Ascending aorta (tissue), 2 donors: ENCODE measurements around the gene PLEK. TPM values are rescaled to one million over a fixed set of nuclear protein-coding genes. Genes with fewer than 3 reads are reported as not detected.

Source experiments
- DNase-seq, 2 donors: peaks; one replicate each; pipeline ENCODE4 v3.0.0-alpha.2; 2019; ENCODE audit warnings: low spot score in 2 of 2
- H3K27ac ChIP-seq, 2 donors: fragments of 200-600 bp; sonication (generic); one replicate each; pipeline ENCODE4 v1.5.1; 2016 to 2017; ENCODE audit warnings: mild to moderate bottlenecking in 1 of 2
- H3K27me3 ChIP-seq: fragments of 200-600 bp; sonication (generic); one replicate; pipeline ENCODE4 v1.5.1; 2017
- H3K36me3 ChIP-seq, 2 donors: fragments of 200-600 bp; sonication (generic); one replicate each; pipeline ENCODE4 v1.5.1; 2016
- H3K4me1 ChIP-seq, 2 donors: fragments of 200-600 bp; sonication (generic); one replicate each; pipeline ENCODE4 v1.5.1; 2016 to 2017; ENCODE audit warnings: mild to moderate bottlenecking in 1 of 2
- H3K4me3 ChIP-seq, 2 donors: fragments of 200-600 bp; sonication (generic); one replicate each; pipeline ENCODE4 v1.5.1; 2016 to 2017; ENCODE audit warnings: mild to moderate bottlenecking in 1 of 2
- H3K9me3 ChIP-seq, 2 donors: fragments of 200-600 bp; sonication (generic); one replicate each; pipeline ENCODE4 v1.5.1; 2016
- CTCF ChIP-seq, 3 experiments: fragments of 200-600 bp in 2 of 3; fragments of 450-650 bp in 1 of 3; sonication (generic) in 2 of 3; IDR thresholded peaks; one replicate each; pipeline ENCODE4 v1.5.1; 2016 to 2019; ENCODE audit warnings: antibody characterized with exemption in 3 of 3, mild to moderate bottlenecking in 1 of 3, moderate library complexity in 1 of 3
- intact Hi-C: fragments of 100-400 bp; cut with DNase I; formaldehyde crosslinking; loops from one replicate; pipeline ENCODE4 v1.15.1; 2023
- total RNA-seq: library from RNA; depleted of rRNA; stranded (reverse); fragments of >200 nt; gene quantifications from one replicate; pipeline ENCODE4 v1.1.0, GENCODE V29; 2016

The PLEK gene
- total RNA-seq, 1 donor from 2014 or later, result 1.5 TPM

GRCh38 chr2:68414452-68414851, 49.4 kb downstream of the PLEK start:
- intact Hi-C loops, result no loop called here
- Histone ChIP-seq H3K9me3 (no peaks in the 10 kb centered on the region), H3K4me1 (no peaks in the 10 kb centered on the region), H3K36me3 (no peaks in the 10 kb centered on the region), H3K4me3 (no peak overlapping the region), H3K27me3 (no peaks in the 10 kb centered on the region), H3K27ac (no peak overlapping the region)
- no peak for DNase-seq
- no peak for TF ChIP-seq CTCF (IDR thresholded peaks at IDR 0.05)

- no peak for DNase-seq
Observed at GRCh38 chr2:68414876-68415275, 49.8 kb downstream of the PLEK start.

GRCh38 chr2:68415521-68415920, 50.4 kb downstream of the PLEK start:
- H3K4me3 ChIP-seq, result no peak overlapping the region
- no peak overlapping the region for H3K27ac ChIP-seq
- H3K36me3 ChIP-seq, result no peaks in the 10 kb centered on the region
- no peak for TF ChIP-seq CTCF (IDR thresholded peaks at IDR 0.05)
- no peaks in the 10 kb centered on the region for H3K4me1 ChIP-seq
- no peak for DNase-seq
- intact Hi-C loops, result no loop called here
- no peaks in the 10 kb centered on the region for H3K9me3 ChIP-seq
- H3K27me3 ChIP-seq, result no peaks in the 10 kb centered on the region

More at GRCh38 chr2:68414876-68415275, 49.8 kb downstream of the PLEK start:
- intact Hi-C loops, result no loop called here
- H3K36me3 ChIP-seq, result no peaks in the 10 kb centered on the region
- no peak overlapping the region for H3K4me3 ChIP-seq
- H3K27ac ChIP-seq, result no peak overlapping the region
- H3K27me3 ChIP-seq, result no peaks in the 10 kb centered on the region
- no peak for TF ChIP-seq CTCF (IDR thresholded peaks at IDR 0.05)
- H3K9me3 ChIP-seq, result no peaks in the 10 kb centered on the region
- no peaks in the 10 kb centered on the region for H3K4me1 ChIP-seq

GRCh38 chr2:68416081-68416675, 51.1 kb downstream of the PLEK start:
- Histone ChIP-seq H3K27me3 (no peaks in the 10 kb centered on the region), H3K27ac (no peak overlapping the region), H3K36me3 (no peaks in the 10 kb centered on the region), H3K9me3 (no peaks in the 10 kb centered on the region), H3K4me3 (no peak overlapping the region), H3K4me1 (no peaks in the 10 kb centered on the region)
- no peak for DNase-seq
- no peak for TF ChIP-seq CTCF (IDR thresholded peaks at IDR 0.05)
- intact Hi-C loops, result no loop called here

- H3K27me3 ChIP-seq, result no peaks in the 10 kb centered on the region
- no peaks in the 10 kb centered on the region for H3K9me3 ChIP-seq
- no peak for DNase-seq
- intact Hi-C loops, result no loop called here
- no peak overlapping the region for H3K27ac ChIP-seq
- no peak overlapping the region for H3K4me3 ChIP-seq
- no peaks in the 10 kb centered on the region for H3K36me3 ChIP-seq
- H3K4me1 ChIP-seq, result no peaks in the 10 kb centered on the region
- no peak for TF ChIP-seq CTCF (IDR thresholded peaks at IDR 0.05)
Observed at GRCh38 chr2:68417926-68418325, 52.8 kb downstream of the PLEK start.

GRCh38 chr2:68418419-68418818, 53.3 kb downstream of the PLEK start:
- no peaks in the 10 kb centered on the region for H3K4me1 ChIP-seq
- intact Hi-C loops, result no loop called here
- DNase-seq, result no peak
- no peak overlapping the region for H3K4me3 ChIP-seq
- no peaks in the 10 kb centered on the region for H3K9me3 ChIP-seq
- H3K27ac ChIP-seq, result no peak overlapping the region
- no peaks in the 10 kb centered on the region for H3K36me3 ChIP-seq
- TF ChIP-seq CTCF (IDR thresholded peaks at IDR 0.05), result no peak
- no peaks in the 10 kb centered on the region for H3K27me3 ChIP-seq
